Activated T-cell treated with anti-CD3 and anti-CD28 coated beads for 48 hours (primary cell): ENCODE data around the gene B4GALNT4.
"Not testable (repeated sequence)": the region's sequence is repeated elsewhere in the genome, so short reads cannot be mapped to it uniquely, and the experiment has no call there.

Experiments used
- DNase-seq: peaks from one replicate; pipeline ENCODE4 v3.0.0-alpha.2; 2020; ENCODE audit warnings: low read depth

B4GALNT4 gene

GRCh38 chr11:376531-377173 lies 7.4 kb downstream of the B4GALNT4 start:
- DNase-seq: no peak

GRCh38 chr11:377174-377865 lies 8.0 kb downstream of the B4GALNT4 start:
- no peak for DNase-seq

- no peak for DNase-seq
Measured at GRCh38 chr11:377883-378500, 8.7 kb downstream of the B4GALNT4 start.

- no peak for DNase-seq
Measured at GRCh38 chr11:379205-380094, 10.2 kb downstream of the B4GALNT4 start.

- DNase-seq: no peak
Measured at GRCh38 chr11:380095-380480, 10.8 kb downstream of the B4GALNT4 start.

GRCh38 chr11:380491-380890 lies 11.2 kb downstream of the B4GALNT4 start:
- DNase-seq: no peak

- DNase-seq: no peak
Measured at GRCh38 chr11:380996-381395, 11.7 kb downstream of the B4GALNT4 start.

GRCh38 chr11:381501-382072 lies 12.3 kb downstream of the B4GALNT4 start:
- no peak for DNase-seq

GRCh38 chr11:382081-382629 lies 12.9 kb downstream of the B4GALNT4 start:
- no peak for DNase-seq

- DNase-seq: no peak
Measured at GRCh38 chr11:383431-383830, 14.1 kb downstream of the B4GALNT4 start.

GRCh38 chr11:384511-384910 lies 15.2 kb downstream of the B4GALNT4 start:
- DNase-seq: no peak

- DNase-seq: no peak
Measured at GRCh38 chr11:385594-386351, 16.5 kb downstream of the B4GALNT4 start.

- DNase-seq: no peak
Measured at GRCh38 chr11:386483-386882, 17.2 kb downstream of the B4GALNT4 start.

- no peak for DNase-seq
Measured at GRCh38 chr11:387193-387793, 18.0 kb downstream of the B4GALNT4 start.

- not testable (repeated sequence) for DNase-seq
Measured at GRCh38 chr11:389369-389768, 20.1 kb downstream of the B4GALNT4 start.

- no peak for DNase-seq
Measured at GRCh38 chr11:390175-390574, 20.9 kb downstream of the B4GALNT4 start.

GRCh38 chr11:391117-392017 lies 22.1 kb downstream of the B4GALNT4 start:
- DNase-seq: no peak

GRCh38 chr11:392102-392777 lies 22.9 kb downstream of the B4GALNT4 start:
- DNase-seq: no peak
